Omental fat pad (tissue), 4 donors: ENCODE results near the gene TMPRSS15. TPM values are rescaled to one million over a fixed set of nuclear protein-coding genes. Genes with fewer than 3 reads are reported as not detected.

Experiments used
- ATAC-seq: fragments of 150-250 bp; one replicate; pipeline ENCODE4 v1.9.1; 2016; ENCODE audit warnings: mild to moderate bottlenecking, moderate library complexity; ENCODE audit not compliant: low FRiP score
- DNase-seq: peaks from one replicate; pipeline ENCODE4 v3.0.0-alpha.2; 2019; ENCODE audit warnings: low spot score
- total RNA-seq, 4 donors: library from RNA; depleted of rRNA; stranded (reverse); fragments of >200 nt; gene quantifications; one replicate each; pipeline ENCODE4 v1.1.0, GENCODE V29; 2016
- TF ChIP-seq, protein P1 (sequence below), 3 donors: fragments of 450-650 bp; IDR thresholded peaks; one replicate each; pipeline ENCODE4 v1.5.1; 2016 to 2017; ENCODE audit warnings: antibody characterized with exemption in 3 of 3, mild to moderate bottlenecking in 3 of 3, moderate library complexity in 2 of 3

The TMPRSS15 gene
- not detected for total RNA-seq

GRCh38 chr21:18403735-18404450 lies at the start of gene TMPRSS15:
TMPRSS15 (minus strand) TSS chr21:18403785; CDS start chr21:18403622, 163 bp downstream.
- ATAC-seq (no peak), DNase-seq (no peak)
- TF ChIP-seq, protein P1, sequence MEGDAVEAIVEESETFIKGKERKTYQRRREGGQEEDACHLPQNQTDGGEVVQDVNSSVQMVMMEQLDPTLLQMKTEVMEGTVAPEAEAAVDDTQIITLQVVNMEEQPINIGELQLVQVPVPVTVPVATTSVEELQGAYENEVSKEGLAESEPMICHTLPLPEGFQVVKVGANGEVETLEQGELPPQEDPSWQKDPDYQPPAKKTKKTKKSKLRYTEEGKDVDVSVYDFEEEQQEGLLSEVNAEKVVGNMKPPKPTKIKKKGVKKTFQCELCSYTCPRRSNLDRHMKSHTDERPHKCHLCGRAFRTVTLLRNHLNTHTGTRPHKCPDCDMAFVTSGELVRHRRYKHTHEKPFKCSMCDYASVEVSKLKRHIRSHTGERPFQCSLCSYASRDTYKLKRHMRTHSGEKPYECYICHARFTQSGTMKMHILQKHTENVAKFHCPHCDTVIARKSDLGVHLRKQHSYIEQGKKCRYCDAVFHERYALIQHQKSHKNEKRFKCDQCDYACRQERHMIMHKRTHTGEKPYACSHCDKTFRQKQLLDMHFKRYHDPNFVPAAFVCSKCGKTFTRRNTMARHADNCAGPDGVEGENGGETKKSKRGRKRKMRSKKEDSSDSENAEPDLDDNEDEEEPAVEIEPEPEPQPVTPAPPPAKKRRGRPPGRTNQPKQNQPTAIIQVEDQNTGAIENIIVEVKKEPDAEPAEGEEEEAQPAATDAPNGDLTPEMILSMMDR (IDR thresholded peaks at IDR 0.05), result no peak

DNA sequence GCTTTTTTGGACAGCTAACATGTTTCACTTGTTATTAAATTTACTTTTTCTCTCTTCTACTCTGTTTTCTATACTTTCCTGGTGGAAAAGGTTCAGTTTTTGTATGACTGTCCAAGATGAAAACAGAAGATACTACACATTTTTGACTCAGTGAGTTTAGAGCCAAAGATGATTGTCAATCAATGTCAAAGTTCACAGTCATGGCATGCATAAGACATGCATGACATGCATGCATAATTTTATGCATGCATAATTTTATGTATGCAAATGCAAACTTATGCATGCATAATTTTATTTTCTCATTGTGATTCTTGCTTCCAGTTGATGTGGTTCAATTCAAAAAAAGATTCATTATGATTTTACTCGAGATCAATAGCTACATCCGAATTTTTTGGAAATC lies 48.1 kb upstream of the TMPRSS15 start:
- ATAC-seq, result no peak
- no peak for DNase-seq
- TF ChIP-seq, protein P1 (IDR thresholded peaks at IDR 0.05), result no peak

GRCh38 chr21:18449605-18450550 lies 46.3 kb upstream of the TMPRSS15 start:
- TF ChIP-seq, protein P1 (IDR thresholded peaks at IDR 0.05), result no peak
- DNase-seq (no peak), ATAC-seq (no peak)

- DNase-seq, result no peak
Measured at GRCh38 chr21:18443701-18444100, 40.1 kb upstream of the TMPRSS15 start.

DNA sequence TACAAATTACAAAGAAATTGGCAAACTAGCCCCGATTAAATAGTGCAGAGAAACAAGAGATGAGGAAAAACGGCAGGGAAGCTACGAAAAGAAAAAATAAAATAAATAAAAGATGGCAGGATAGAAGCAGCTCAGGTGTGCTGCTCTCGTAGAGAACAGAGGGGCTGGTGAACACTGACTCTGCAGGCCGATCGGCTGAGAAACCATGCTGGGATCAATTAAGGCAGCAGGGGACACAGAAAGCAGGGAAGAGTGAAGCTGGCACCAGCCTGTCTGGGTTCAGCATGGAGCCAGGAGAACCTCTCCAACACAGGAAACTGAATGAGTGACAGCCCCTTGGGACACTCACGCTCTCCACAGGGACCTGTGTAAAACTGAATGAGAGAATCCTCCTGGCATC lies 39.5 kb upstream of the TMPRSS15 start:
- no peak for DNase-seq
- ATAC-seq, result no peak
- TF ChIP-seq, protein P1 (IDR thresholded peaks at IDR 0.05), result no peak

More at GRCh38 chr21:18443701-18444100, 40.1 kb upstream of the TMPRSS15 start:
- TF ChIP-seq, protein P1 (IDR thresholded peaks at IDR 0.05), result no peak
- ATAC-seq, result no peak

- TF ChIP-seq, protein P1 (IDR thresholded peaks at IDR 0.05), result no peak
- DNase-seq, result no peak
- ATAC-seq, result no peak
Measured at GRCh38 chr21:18430341-18430740, 26.8 kb upstream of the TMPRSS15 start.
